A673 (cell line): ENCODE results near the gene RIC1. TPM values are rescaled to one million over a fixed set of nuclear protein-coding genes. Genes with fewer than 3 reads are reported as not detected.
"Not testable (repeated sequence)": the region's sequence is repeated elsewhere in the genome, so short reads cannot be mapped to it uniquely, and the experiment has no call there.

Experiments used
- BruUV-seq: library from RNA; stranded (reverse); fragments of 400-500 nt; replicated peaks from 2 replicates; lab custom pipeline; 2021; lab: Mats Ljungman, UMichigan
- CTCF ChIA-PET: fragments of 300-600 bp; sonication (Branson Sonifier 250); formaldehyde crosslinking; loops from one replicate; lab custom pipeline; 2022; ENCODE audit warnings: antibody characterized with exemption; lab: Charles Lee
- POLR2A ChIA-PET: fragments of 300-600 bp; sonication (Branson Sonifier 250); formaldehyde crosslinking; loops from one replicate; lab custom pipeline; 2022; ENCODE audit warnings: antibody characterized with exemption; ENCODE audit not compliant: low non-redundant PET; lab: Charles Lee
- DNase-seq: peaks from one replicate; pipeline ENCODE4 v3.0.0-alpha.2; 2015; ENCODE audit warnings: low spot score
- H3K27ac ChIP-seq: fragments of 200-600 bp; sonication (generic); 2 replicates; pipeline ENCODE4 v1.5.1; 2016; ENCODE audit warnings: mixed run types, low read depth, mild to moderate bottlenecking, mixed read lengths, antibody characterized with exemption, low read length; ENCODE audit not compliant: poor library complexity, severe bottlenecking
- H3K27me3 ChIP-seq: fragments of 200-600 bp; sonication (generic); replicated peaks from 2 replicates; pipeline ENCODE4 v1.6.1; 2017; ENCODE audit warnings: mixed run types, low read depth, mild to moderate bottlenecking, mixed read lengths, antibody characterized with exemption, low read length; ENCODE audit not compliant: insufficient read depth, poor library complexity
- H3K36me3 ChIP-seq: fragments of 200-600 bp; sonication (generic); 2 replicates; pipeline ENCODE4 v1.6.1; 2016; ENCODE audit warnings: mixed run types, mild to moderate bottlenecking, mixed read lengths, antibody characterized with exemption, low read length; ENCODE audit not compliant: insufficient read depth, poor library complexity, severe bottlenecking
- H3K4me1 ChIP-seq: fragments of 200-600 bp; sonication (generic); 2 replicates; pipeline ENCODE4 v1.6.1; 2017; ENCODE audit warnings: mixed run types, mild to moderate bottlenecking, mixed read lengths, antibody characterized with exemption, low read length; ENCODE audit not compliant: insufficient read depth, poor library complexity, severe bottlenecking
- H3K4me3 ChIP-seq: fragments of 200-600 bp; sonication (generic); 2 replicates; pipeline ENCODE4 v1.5.1; 2016; ENCODE audit warnings: low read depth, mixed run types, mild to moderate bottlenecking, mixed read lengths, low read length; ENCODE audit not compliant: poor library complexity, severe bottlenecking
- H3K9me3 ChIP-seq: fragments of 200-600 bp; sonication (generic); 2 replicates; pipeline ENCODE4 v1.6.1; 2016; ENCODE audit warnings: mixed run types, low read depth, mild to moderate bottlenecking, mixed read lengths, antibody characterized with exemption, low read length; ENCODE audit not compliant: poor library complexity, severe bottlenecking
- CTCF ChIP-seq: fragments of 300-800, 200-600 bp; sonication (generic); conservative IDR thresholded peaks from 2 replicates; pipeline ENCODE4 v1.5.1; 2017; ENCODE audit warnings: low read depth, mild to moderate bottlenecking, antibody characterized with exemption, low read length, moderate library complexity, mixed read lengths
- EZH2 ChIP-seq: fragments of 200-600 bp; sonication (generic); IDR thresholded peaks from 2 replicates; pipeline ENCODE4 v1.6.1; 2017; ENCODE audit warnings: borderline replicate concordance, low read depth, mild to moderate bottlenecking, mixed read lengths, antibody characterized with exemption, low read length; ENCODE audit not compliant: poor library complexity, severe bottlenecking
- intact Hi-C: fragments of 100-400 bp; cut with micrococcal nuclease; formaldehyde crosslinking; loops from one replicate; pipeline ENCODE4 v1.10.0; 2022; ENCODE audit not compliant: unreplicated experiment
- total RNA-seq: library from RNA; stranded (reverse); gene quantifications from 2 replicates; pipeline ENCODE4 v1.2.3, GENCODE V29; 2021

The RIC1 gene
- total RNA-seq, 1 experiment from 2014 or later: 23.3 TPM

DNA sequence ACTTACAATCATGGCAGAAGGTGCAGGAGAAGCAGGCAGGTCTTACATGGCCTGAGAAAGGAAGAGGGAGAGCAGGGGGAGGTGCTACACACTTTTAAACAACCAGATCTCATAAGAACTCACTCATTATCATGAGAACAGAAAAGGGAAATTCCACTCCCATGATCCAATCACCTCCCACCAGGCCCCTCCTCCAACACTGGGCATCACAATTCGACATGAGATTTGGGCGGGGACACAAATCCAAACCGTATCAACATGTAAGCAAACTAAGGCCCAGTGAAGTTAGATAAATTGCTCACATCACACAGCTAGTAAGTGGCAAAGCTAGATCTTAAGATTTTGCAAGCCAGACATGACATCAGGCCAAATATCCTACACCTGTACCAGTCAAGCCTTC, 48.3 kb upstream of the RIC1 start:
- Histone ChIP-seq H3K4me1 (no peaks in the 10 kb centered on the region), H3K27me3 (no peaks in the 10 kb centered on the region), H3K27ac (no peak overlapping the region), H3K4me3 (no peak overlapping the region), H3K9me3 (no peaks in the 10 kb centered on the region), H3K36me3 (no peaks in the 10 kb centered on the region)
- intact Hi-C loops: loop anchor here (10.0 kb wide), 1 partner anchor 266 kb away; no protein-coding TSS in a partner anchor
- no peak for DNase-seq
- BruUV-seq: no TSS peak
- TF ChIP-seq EZH2 (no peak), CTCF (no peak)
- CTCF ChIA-PET: no interaction called here
- POLR2A ChIA-PET: no interaction called here

GRCh38 chr9:5581706-5582105, 47.2 kb upstream of the RIC1 start:
- H3K27ac ChIP-seq, H3K27me3 ChIP-seq, POLR2A ChIA-PET, CTCF ChIA-PET, H3K4me1 ChIP-seq, DNase-seq, BruUV-seq, H3K9me3 ChIP-seq, H3K4me3 ChIP-seq, H3K36me3 ChIP-seq: not testable (repeated sequence)
- intact Hi-C loops: loop anchor here (10.0 kb wide), 1 partner anchor 267 kb away; no protein-coding TSS in a partner anchor

- no TSS peak for BruUV-seq
- ChIA-PET CTCF (interaction anchor here (0.5 kb wide), 1 partner anchor 9 kb away, joined by 3 read pairs; no protein-coding TSS in a partner anchor), POLR2A (no interaction called here)
- no peak for DNase-seq
- intact Hi-C loops: loop anchor here (10.0 kb wide), 1 partner anchor 268 kb away; no protein-coding TSS in a partner anchor
- H3K4me3 ChIP-seq: no peak overlapping the region
- H3K27me3 ChIP-seq: no peaks in the 10 kb centered on the region
- no peaks in the 10 kb centered on the region for H3K9me3 ChIP-seq
- H3K27ac ChIP-seq: no peak overlapping the region
- no peaks in the 10 kb centered on the region for H3K36me3 ChIP-seq
- no peaks in the 10 kb centered on the region for H3K4me1 ChIP-seq
- TF ChIP-seq CTCF (no peak), EZH2 (no peak)
Observed at GRCh38 chr9:5582835-5583195, 46.1 kb upstream of the RIC1 start.

DNA sequence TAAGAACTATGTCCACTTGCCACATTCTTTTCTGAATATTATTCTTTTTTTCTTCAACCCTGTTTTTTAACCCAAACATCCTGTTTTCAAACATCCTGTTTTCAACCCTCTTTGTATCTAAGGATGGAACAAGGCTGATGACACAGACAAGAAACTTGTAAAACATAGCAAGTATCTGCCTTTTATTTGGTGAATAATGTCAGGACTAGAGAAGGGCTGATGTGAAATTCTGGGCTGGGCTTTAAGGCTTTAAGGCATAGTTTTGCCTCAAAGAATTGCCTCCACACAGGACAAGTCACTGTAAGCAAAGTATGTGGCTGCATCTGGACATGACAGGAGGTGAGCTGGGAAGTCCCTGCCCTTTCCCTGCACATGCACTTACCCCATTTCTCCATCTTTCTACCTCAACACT, 42.5 kb upstream of the RIC1 start:
- H3K27ac ChIP-seq: no peak overlapping the region
- intact Hi-C loops: loop anchor here (10.0 kb wide), 1 partner anchor 272 kb away; no protein-coding TSS in a partner anchor
- CTCF ChIA-PET: interaction anchor here (0.6 kb wide), 1 partner anchor 40 kb away, joined by 5 read pairs; no protein-coding TSS in a partner anchor

More for the DNA sequence above, 42.5 kb upstream of the RIC1 start:
- Histone ChIP-seq H3K9me3 (no peaks in the 10 kb centered on the region), H3K4me1 (no peaks in the 10 kb centered on the region), H3K4me3 (no peak overlapping the region), H3K27me3 (no peaks in the 10 kb centered on the region), H3K36me3 (no peaks in the 10 kb centered on the region)
- POLR2A ChIA-PET: no interaction called here
- TF ChIP-seq CTCF (no peak), EZH2 (no peak)
- DNase-seq: no peak
- BruUV-seq: no TSS peak
